T1000 (cell line): ENCODE results near the gene WDR55.
A peak's percentile ranks its signal among the peaks of the same experiment; 100 is the strongest.
"Not testable (repeated sequence)": the region's sequence is repeated elsewhere in the genome, so short reads cannot be mapped to it uniquely, and the experiment has no call there.

Experiments used
- DNase-seq: peaks from one replicate; lab custom pipeline; 2025; ENCODE audit warnings: mixed read lengths; lab: John Stamatoyannopoulos, UW

The WDR55 gene, protein sequence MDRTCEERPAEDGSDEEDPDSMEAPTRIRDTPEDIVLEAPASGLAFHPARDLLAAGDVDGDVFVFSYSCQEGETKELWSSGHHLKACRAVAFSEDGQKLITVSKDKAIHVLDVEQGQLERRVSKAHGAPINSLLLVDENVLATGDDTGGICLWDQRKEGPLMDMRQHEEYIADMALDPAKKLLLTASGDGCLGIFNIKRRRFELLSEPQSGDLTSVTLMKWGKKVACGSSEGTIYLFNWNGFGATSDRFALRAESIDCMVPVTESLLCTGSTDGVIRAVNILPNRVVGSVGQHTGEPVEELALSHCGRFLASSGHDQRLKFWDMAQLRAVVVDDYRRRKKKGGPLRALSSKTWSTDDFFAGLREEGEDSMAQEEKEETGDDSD

DNA sequence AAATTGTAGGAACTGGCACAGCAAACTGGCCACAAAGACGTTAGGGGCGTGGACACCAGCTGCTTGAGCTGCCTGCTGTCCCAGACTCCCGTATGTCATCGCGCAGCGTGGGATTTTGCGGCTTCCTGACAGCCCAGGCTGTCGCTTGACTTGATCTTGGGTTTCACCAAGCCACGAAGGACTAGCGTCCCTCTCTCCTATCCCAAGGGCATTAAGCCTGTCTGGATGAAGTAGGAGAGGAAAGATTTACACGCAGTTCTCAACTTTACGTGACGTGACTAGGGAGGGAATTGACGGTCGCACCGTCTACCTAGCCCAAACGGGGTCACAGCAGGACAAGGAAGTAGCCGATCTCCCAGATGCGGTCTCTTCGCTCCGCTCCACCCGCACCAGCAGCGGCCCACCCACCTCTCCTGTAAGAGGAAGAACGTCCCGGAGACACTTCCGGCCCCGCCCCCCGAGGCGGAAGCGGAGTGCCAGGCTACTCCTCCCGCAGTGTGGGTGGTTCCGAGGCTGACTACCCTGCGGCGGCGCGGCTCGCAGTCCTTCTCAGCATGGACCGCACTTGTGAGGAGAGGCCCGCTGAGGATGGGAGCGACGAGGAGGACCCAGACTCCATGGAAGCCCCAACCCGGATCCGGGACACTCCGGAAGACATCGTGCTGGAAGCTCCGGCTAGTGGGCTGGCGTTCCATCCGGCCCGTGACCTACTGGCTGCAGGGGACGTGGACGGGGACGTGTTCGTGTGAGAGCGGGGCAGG, at the start of gene WDR55:
Gene WDR55, plus strand, starts transcription at position 546 of the 761 bp plus-strand sequence. Its CDS starts 9 bp downstream, at position 555.
- peak; percentile 89 for DNase-seq

DNA sequence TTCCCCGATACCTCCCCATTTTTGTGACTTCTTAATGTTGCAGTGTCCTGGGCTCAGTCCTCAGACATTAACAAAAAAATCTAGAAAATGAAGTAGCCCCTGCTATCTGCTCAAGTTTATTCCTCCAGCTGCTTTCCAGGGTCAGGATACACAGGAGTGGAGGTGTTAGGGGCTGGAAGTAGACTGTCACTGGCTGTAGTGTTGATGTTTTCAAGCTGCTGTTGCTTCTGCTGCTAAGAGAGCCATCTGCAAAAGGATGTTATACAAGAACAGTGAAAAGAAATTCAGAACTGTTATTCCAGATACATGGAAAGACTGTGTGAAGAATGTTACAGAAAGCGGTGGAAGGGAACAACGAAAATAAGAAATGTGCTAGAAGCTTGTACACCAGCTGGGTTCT, 42.4 kb upstream of the WDR55 start:
- no peak for DNase-seq

DNA sequence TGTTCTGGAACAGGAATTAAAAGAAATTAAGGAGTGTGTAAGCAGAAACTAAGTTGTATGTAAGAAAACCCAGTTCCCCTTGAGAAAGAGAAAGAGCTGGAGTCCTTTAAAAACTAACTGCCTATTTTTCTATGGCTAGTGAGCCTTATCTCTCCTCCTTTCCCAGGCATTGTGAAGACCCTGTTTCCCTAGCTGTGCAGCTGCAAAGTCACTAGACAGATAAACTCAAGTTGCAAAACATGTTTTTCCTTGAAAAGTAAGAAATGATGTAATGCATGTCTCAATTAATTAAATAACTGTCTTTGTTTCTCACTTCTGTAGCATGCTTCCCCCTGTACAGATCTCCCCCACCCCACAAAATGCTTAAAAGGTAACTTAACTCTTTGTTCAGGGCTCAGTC, 41.6 kb upstream of the WDR55 start:
- not testable (repeated sequence) for DNase-seq

DNA sequence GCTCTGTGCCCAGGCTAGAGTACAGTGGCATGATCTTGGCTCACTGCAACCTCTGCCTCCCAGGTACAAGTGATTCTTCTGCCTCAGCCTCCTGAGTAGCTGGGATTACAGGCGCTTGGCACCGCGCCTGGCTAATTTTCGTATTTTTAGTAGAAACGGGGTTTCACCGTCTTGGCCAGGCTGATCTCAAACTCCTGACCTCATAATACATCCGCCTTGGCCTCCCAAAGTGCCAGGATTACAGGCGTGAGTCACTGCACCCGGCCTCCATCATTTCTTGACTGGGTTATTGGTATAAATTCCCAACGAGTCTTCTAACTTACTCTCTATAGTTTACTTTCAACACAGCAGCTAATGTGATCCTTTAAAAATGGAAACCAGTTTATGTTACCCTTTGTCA, 39.8 kb upstream of the WDR55 start:
- not testable (repeated sequence) for DNase-seq

DNA sequence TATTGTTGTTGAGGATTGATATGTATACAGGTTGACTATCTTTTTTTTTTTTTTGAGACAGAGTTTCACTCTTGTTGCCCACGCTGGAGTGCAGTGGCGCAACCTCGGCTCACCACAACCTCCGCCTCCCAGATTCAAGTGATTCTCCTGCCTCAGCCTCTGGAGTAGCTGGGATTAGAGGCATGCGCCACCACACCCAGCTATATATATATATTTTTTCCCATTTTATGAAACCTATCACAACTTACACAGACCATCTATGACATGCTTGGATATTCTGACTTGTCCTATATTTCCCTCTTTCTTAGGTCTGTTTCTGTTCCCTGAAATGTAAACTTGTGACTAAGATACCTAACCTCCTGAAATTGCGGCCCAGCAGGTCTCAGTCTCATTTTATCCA, 36.7 kb upstream of the WDR55 start:
- no peak for DNase-seq

DNA sequence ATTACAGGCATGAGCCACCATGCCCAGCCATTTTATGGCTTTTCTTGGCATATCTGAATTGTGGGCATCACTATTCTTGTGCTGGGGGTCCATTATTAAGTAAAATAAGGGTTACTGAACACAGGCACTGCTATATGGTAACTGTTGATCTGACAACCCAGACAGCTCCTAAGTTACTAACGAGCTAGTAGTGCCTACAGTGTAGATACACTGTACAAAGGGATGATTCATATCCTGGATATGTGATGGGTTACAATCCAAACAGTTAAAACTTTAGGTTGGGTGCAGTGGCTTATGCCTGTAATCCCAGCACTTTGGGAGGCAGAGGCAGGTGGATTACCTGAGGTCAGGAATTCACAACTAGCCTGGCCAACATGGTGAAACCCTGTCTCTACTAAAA, 36.0 kb upstream of the WDR55 start:
- DNase-seq: no peak

DNA sequence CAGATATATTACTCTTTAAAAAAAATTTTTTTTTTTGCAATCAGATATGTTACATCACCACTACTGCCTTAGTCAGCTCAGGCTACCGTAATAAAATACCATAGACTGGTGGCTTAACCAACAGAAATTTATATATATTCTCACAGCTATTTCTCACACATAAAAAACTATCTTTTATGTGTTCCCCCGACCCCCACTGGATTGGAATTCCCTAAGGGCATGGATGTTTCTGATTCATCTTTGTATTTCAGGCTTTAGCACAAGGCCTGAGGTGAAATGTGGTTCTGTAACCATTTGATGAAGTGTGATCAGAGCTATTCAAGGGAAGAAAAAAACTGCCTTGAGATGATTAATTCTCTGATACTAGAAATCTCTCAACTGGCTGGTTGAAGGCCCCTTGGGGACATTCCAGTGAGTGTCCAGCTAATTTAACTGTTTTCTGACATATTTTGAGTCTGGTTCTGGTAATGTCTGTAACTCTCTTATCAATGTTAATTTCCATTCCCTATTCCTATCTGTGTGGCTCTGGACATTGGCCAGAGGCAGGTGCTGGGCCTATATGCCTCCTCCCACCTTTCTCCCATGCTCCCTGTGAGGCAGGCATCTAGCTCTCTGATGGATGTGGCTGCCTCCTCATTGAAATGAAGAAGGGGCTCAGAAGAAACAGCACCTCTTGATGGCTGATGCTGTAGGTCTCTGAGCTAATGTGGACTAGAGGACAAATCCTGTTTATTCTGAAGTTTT, 34.2 kb upstream of the WDR55 start:
- DNase-seq: peak; percentile 39

DNA sequence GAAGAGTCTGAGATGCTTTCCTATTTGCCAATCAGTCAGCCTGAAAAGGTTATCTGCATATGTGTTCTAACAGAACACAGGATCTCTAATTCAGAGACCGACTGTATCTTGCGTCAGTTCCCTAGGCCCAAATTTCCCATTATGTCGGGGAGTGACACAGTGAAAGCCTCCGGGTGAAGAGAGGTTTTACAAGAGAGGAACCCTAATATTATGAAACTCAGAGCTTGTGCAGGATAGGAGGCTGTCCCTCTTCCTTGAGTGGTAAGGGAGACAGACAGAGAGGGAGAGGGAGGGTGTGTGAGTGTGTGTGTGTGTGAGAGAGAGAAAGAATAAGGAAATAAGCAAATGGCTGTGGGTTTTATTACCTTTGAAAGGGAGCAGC, 33.7 kb upstream of the WDR55 start:
- no peak for DNase-seq

DNA sequence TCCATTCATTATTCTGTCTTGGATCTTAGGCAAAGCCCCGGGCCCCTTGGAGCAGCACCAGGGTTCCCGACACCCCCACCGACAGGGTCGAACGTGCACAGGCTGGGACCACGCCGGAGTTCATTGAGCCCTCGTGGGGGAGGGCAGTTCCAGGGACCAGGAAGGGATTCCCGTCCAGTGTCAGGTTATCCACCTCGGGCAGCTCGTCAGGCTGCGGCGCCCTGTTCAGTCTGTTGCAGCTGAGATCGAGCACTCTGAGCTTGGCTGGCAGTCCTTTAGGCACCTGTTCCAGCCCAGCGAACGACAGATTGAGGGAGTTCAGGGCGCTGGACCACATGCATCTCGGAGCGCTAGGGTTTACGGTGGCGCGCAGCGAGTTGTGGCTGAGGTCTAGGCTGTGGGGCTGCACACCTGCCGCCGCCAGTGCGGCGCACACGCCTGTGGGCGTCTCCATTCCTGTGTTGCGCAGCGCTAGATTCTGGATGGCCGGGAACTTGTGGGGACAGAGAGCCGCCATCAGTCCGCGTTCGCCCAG, 32.8 kb upstream of the WDR55 start:
- DNase-seq: no peak

DNA sequence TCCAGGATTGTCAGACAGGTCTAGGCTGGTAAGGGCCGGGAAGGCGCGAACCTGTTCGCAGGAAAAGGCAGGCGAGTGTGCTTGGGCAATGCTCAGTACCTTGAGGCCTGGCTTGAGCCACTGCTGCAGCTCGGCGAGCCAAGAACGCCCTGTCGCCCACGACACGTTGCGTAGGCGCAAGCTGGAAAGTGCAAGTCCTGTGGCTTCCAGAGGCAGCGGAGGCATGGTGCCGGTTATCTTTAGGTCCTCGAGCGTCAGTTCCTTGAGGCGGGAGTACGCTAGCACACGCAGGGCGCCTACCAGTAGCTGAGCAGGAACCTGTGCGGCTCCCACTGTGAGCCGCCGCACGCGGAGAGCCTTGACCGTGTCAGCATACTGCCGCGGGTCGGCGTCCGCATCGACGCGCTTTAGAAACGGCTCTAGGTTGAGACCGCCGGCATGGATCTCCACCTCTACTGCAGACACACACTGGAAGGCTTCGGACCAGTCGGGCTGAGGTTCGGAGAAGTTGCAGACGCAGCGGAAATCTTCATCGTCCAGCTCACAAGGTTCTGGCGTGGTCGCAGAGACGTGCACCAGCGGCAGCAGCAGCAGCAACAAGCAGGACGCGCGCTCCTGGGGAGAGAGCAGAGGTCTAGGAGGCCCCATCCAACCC, 32.2 kb upstream of the WDR55 start:
- DNase-seq: peak; percentile 38

DNA sequence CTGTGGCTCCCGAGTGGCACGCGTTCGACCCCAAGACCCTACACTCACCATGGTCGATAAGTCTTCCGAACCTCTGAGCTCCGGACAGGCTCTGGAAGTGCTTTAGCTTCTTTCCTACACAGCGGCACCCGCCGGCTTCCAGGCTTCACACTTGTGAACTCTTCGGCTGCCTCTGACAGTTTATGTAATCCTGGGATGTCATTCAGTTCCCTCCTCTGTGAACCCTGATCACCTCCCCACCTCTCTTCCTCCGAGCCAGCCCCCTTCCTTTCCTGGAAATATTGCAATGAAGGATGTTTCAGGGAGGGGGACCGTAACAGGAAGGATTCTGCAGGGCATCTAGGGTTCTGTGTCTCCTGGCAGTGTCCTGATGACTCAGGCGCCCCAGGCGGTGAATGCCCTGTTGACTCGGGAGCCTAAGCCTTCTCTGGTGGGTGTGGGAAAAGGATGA, 31.7 kb upstream of the WDR55 start, which contains the start of gene CD14:
Gene CD14, minus strand, starts transcription at position 155 of the 451 bp plus-strand sequence. Its CDS starts 104 bp downstream, at position 51.
- DNase-seq: peak; percentile 58

DNA sequence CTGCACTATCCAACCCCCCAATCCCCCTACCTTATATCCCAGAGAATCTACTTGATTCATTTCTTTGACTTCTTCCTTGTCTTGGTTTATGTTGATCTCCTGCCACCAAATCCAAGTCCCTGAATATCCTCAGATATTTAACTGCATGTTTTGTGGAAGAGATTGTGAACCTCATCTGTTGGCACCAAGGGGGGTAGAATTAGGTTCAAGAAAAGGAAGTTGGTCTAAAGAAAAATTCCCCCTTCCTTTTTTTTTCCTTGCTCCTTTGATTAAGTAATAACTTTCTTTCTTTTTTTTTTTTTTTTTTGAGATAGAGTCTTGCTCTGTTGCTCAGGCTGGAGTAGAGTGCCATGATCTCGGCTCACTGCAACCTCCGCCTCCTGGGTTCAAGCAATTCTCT, 31.2 kb upstream of the WDR55 start:
- DNase-seq: no peak

DNA sequence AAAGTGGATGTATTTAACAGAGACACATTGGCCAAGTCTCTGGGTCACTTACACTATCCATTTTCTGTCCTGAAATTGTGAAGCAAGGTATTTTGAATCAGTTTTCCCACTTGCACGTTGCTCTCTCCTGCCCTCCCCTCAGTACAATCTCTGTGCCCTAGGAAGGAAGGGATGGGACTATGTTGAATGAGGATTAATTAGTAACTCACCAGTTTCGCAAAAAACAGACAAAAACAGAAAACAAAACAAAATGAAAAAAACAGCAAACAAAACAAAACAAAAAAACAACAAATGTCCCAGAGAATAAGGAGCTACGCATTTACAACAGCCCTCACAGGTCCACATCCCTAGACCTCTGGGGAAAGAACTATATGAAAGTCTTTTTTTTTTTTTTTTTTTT, 30.6 kb upstream of the WDR55 start:
- DNase-seq: no peak

DNA sequence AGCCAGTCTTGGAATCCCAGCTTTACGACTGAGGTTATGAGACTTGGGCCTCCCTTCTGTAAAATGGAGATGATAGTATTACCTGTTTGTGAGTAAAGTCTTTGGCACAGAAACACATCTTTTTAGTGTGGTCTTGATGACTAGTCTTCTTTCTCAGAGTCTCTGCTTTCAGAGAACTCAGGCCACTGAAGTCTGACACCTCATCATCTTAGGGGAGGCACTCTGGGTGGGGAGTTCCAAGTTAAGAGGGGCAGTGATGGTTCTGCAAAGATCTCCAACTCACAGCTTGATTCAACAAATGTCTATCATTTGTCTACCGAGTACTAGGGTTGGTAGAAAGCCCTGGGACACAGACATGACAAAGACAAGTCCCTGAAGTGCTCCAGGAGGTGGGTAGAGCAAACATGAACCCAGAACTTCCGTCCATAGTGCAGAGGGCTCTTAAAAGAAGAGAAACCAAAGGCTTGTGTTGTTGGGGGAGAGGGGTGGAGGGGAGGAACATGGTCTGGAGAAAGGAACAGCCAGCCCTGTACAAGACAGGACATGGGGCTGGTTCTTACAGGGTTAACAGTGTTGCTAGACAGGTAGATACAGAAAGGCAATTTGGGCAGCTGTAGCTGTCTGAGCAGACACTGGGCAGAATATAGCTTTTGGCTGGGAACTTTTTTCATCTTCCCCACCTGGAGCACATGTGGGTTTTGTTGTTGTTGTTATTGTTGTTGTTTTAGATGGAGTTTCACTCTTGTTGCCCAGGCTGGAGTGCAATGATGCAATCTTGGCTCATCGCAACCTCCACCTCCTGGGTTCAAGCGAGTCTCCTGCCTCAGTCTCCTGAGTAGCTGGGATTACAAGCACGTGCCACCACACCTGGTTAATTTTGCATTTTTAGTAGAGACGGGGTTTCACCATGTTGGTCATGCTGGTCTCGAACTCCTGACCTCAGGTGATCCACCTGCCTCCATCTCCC, 29.1 kb upstream of the WDR55 start:
- no peak for DNase-seq

DNA sequence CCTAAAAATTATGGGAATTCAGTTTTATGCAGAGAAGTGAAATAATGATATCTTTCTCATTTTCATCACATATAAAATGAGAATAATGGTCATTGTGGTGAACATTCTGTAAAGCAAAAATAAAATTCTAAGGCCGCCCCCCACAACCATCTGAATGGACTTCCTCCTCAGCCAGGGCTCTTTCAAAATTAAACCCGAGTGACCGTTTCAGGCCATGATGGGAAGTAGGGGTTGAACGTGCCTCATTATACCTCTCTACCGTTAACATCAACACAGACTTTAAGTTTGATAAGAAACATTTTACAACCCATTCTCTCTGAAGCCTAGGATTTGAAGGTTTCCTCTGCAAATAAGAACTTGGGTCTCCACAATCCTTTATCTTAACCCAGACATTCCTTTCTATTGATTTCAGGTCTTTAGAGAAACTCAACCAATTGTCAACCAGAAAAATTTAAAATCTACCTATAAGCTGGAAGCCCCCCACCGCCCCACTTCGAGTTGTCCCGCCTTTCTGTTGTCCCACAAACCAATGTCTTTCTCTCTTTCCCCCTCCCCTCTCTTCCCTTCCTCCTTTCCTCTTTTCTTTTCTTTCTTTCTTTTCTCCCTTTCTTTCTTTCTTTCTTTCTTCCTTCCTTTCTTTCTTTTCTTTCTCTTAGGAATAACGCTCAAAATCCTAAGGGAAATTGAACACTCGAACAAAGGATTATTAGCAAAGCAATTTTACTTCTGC, 27.2 kb upstream of the WDR55 start:
- no peak for DNase-seq

DNA sequence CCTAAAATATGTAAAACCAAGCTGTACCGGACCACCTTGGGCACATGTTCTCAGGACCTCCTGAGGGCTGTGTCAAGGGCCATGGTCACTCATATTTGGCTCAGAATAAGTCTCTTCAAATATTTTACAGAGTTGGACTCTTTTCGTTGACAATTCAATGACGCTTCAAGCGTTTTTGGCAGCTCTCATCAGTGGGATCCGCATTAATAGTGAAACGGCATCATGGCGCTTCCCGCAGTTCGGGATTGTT, 25.9 kb upstream of the WDR55 start:
- not testable (repeated sequence) for DNase-seq

DNA sequence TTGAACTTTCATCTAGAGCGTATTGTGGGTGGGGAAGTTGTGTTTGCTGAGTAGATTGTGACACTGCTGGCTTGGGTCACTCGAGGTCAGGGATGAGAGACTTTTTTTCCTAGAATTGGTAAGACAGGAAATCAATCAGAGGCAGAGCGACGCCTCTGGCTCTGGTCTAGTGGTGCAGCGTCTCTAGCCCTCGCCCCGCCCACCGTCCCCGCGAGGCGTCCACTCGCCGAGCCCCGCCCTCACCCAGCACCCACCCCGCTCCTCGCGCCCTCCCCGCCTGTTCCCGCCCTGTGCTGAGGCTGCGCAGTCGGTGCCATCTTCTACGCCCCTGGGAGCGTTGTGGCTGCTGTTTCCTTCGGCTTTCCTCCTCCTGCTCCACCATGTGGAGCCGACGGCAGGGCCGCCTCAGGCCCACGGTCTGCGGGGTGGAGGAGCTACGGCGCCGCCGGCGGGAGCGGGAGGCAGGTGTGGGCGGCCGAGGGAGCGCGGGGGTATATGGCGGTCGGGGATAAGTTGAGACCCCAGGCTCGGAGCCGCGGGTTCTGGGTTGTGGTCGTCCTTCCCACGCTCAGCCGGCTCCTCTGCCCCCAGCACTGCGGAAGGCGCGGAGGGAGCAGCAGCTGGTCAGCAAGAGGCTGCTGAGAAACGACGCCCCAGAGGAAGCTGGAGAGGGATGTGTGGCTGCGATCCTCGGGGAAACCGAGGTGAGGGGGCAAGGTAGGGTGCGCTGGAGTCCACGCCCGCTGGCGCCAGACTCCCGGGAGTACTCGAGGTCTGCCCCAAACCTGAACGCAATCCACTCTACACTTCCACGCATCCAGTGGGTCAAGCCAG, 25.3 kb upstream of the WDR55 start, which contains the start of gene TMCO6:
Gene TMCO6, plus strand, starts transcription at position 304 of the 834 bp plus-strand sequence. Its CDS starts 77 bp downstream, at position 381.
- peak; percentile 90 for DNase-seq

DNA sequence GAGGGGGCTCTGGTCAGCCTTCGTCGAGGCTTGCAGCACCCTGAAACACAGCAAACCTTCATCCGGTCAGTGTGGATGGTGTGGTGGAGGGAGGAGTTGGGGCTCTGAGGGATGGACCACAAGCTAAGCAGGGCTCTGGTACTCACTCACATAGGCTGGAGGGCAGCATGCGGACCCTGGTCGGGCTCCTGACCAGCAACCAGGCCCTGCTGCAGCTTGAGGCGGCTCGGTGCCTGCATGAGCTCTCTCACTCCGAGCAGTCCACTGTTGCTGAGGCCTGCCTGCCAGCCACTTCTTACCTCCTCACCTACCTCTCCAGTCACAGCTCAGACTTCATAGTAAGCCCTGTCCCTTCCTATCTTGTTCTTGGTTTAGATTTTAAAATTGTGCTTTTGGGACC, 23.0 kb upstream of the WDR55 start:
- no peak for DNase-seq

DNA sequence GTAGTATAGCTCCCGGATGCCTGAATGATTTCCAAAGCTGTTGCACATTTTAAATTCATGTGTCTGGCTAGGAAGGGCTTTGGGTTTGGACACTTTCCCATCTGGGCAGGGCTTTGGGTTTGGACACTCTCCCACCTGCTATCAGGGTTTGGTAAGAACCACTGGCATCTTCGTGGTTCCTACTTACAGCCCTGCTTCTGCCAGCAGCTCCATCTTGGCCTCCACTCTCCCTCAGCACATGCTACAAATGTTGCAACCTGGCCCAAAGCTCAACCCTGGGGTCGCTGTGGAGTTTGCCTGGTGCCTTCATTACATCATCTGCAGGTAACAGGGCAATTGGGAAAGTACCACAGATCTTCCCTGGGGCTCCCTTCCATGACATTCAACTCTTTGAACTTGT, 22.0 kb upstream of the WDR55 start:
- DNase-seq: no peak
